ENCODE measurements around the gene TMEM115.
A peak's percentile ranks its signal among the peaks of the same experiment; 100 is the strongest.

Gene TMEM115

DNA sequence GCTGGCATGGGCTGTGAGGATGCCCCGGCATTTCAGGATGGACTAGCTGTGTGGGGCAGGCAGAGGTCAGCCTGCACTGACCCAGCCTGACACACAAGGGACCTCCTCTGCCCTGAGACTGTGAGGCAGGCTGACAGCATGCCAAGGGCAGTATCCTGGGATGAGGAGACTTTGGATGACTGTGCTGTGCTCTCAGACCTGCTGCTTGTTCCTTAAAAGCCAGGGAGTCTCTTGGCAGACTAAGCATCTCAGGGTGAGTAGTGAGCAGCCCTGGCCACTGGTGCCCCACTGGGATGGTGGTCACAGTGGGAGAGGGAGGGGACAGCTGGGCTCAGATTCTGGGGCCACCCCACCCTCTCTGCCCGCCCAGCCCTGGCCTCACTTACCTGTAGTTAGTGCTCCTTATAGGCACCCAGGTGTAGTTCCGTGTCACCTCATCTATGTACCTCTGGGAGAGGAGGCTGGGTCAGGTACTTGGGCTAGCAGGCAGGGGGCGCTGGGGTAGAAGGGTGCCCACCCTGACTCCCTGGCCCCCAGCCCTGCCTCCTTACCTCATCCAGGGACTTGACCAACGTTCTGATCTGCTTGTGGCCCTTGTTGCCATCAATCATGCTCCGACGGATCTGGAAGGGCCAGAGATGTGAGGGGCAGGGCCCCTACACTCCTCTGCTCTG lies 16.1 kb upstream of the TMEM115 start:
- no peak overlapping the region for H3K4me3 ChIP-seq (replicated peaks; ENCODE audit: low read depth, low read length)
- H3K36me3 ChIP-seq (ENCODE audit: control insufficient read depth, insufficient read depth, low read length): no peaks in the 10 kb centered on the region
- no peak for DNase-seq (ENCODE audit: extremely low read depth, insufficient read length)
- peaks cover 4% of the 10 kb centered on the region for H3K27me3 ChIP-seq (replicated peaks; ENCODE audit: control insufficient read depth, insufficient read depth, low read length)
- TF ChIP-seq, protein P1, sequence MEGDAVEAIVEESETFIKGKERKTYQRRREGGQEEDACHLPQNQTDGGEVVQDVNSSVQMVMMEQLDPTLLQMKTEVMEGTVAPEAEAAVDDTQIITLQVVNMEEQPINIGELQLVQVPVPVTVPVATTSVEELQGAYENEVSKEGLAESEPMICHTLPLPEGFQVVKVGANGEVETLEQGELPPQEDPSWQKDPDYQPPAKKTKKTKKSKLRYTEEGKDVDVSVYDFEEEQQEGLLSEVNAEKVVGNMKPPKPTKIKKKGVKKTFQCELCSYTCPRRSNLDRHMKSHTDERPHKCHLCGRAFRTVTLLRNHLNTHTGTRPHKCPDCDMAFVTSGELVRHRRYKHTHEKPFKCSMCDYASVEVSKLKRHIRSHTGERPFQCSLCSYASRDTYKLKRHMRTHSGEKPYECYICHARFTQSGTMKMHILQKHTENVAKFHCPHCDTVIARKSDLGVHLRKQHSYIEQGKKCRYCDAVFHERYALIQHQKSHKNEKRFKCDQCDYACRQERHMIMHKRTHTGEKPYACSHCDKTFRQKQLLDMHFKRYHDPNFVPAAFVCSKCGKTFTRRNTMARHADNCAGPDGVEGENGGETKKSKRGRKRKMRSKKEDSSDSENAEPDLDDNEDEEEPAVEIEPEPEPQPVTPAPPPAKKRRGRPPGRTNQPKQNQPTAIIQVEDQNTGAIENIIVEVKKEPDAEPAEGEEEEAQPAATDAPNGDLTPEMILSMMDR (IDR thresholded peaks at IDR 0.05; ENCODE audit: insufficient read depth, low read length, poor library complexity, severe bottlenecking): peak; percentile 13

DNA sequence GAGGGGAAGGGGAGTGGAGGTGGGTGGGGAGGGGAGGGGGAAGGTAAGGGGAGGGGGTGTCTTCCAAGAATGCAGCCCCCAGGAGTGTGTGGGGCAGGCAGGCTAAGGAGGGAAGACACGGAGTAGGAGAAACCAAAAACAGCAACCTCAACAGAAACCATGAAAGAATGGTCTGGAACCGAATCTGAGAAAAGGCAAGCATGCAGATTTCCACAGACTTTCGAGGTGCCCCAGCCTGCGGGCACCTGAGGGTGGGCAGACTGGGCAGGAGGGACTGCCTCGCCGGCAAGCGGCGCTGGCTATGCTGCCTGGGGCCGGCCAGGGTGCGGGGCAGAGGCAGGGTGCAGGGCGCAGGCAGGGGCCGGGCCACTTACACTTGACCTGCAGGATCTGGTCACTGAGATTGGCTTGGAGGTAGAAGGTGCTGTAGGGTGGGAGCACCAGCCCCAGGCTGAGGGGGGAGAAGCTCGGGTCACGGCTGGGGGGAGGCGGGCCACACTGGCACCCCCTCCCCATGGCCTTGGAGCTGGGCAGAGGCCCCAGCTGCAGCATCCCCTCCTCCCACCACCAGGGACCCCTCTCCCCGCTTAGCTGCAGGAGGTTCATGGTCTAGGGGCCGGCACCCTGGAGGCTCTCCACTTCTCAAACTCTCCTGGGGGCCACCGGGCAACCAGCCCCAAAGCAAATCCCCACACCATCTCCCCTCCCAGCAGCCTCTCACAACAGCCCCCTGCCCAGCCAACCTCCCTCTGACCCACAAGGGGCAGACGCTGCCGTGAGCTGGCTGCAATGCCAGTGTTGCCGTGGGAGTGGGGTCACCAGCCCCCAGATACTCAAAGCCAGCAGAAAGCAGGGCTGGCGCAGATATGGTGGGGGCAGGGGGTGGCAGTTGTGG lies 15.3 kb upstream of the TMEM115 start:
- Histone ChIP-seq H3K36me3 (ENCODE audit: control insufficient read depth, insufficient read depth, low read length) (no peaks in the 10 kb centered on the region), H3K27me3 (replicated peaks; ENCODE audit: control insufficient read depth, insufficient read depth, low read length) (peaks cover 4% of the 10 kb centered on the region), H3K4me3 (replicated peaks; ENCODE audit: low read depth, low read length) (no peak overlapping the region)
- TF ChIP-seq, protein P1 (IDR thresholded peaks at IDR 0.05; ENCODE audit: insufficient read depth, low read length, poor library complexity, severe bottlenecking): no peak
- DNase-seq (ENCODE audit: extremely low read depth, insufficient read length): no peak

DNA sequence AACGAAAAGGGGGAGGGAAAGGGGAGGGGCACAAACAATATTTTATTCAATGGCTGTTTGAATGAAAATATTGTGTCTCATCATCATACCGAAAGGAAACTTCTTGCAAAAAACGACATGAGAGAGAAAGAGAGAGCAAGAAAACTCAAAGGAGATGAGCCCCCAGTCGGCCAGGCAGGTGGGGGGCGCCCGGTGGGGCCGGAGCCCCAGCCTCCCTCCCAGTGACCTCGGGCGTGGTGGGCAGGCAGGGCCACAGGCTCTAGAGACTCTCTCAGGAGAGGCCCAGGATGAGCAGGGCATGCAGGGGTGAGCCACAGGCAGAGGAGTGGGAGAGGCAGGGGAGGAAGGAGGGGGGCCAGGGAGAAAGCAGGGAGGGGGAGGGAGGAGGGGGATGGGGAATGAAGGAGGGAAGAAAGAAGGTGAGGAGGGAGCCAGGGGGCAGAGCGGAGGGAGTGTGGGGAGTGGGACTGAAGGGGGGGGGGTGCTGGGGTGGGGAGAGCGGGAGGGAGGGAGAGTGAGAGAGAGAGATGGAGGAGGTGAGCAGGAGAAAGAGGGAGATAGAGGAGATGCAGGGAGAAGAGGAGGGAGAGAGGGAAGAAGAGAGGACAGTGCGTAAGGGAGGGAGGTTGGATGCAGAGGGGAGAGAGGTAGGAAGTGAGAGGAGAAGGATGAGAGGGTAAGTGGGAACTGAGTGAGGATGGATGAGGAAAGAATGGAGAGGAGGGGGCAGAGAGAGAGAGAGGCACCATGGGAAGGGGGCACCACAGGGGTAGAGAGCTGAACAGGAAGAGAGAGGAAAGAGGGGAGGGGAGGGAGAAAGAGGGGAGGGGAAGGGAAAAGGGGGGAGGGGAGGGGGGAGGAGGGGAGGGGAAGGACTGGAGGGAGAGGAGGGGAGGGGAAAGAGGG lies 14.1 kb upstream of the TMEM115 start:
- Histone ChIP-seq H3K27me3 (replicated peaks; ENCODE audit: control insufficient read depth, insufficient read depth, low read length) (peaks cover 6% of the 10 kb centered on the region), H3K4me3 (replicated peaks; ENCODE audit: low read depth, low read length) (no peak overlapping the region), H3K36me3 (ENCODE audit: control insufficient read depth, insufficient read depth, low read length) (no peaks in the 10 kb centered on the region)
- TF ChIP-seq, protein P1 (IDR thresholded peaks at IDR 0.05; ENCODE audit: insufficient read depth, low read length, poor library complexity, severe bottlenecking): no peak
- no peak for DNase-seq (ENCODE audit: extremely low read depth, insufficient read length)

DNA sequence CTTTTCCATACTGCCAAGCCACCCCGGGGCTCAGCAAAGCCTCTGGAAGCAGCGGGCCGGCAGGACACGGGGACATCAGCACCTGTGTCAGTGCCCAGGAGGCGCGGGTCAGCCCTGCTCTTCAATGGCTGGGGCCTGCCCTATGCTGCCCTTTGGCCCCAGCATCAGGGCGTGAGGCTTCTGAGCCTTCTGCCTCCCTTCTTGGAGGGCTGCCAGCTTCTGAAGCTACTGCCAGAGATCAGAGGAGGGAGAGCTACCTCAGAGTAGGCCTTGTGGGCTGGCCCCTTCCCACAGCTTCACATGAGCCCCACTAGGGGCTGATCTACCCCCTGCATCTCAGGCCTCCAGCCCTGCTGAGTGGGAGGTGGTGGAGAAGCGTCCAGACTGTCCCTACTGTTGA lies 13.0 kb upstream of the TMEM115 start:
- TF ChIP-seq, protein P1 (IDR thresholded peaks at IDR 0.05; ENCODE audit: insufficient read depth, low read length, poor library complexity, severe bottlenecking): no peak

DNA sequence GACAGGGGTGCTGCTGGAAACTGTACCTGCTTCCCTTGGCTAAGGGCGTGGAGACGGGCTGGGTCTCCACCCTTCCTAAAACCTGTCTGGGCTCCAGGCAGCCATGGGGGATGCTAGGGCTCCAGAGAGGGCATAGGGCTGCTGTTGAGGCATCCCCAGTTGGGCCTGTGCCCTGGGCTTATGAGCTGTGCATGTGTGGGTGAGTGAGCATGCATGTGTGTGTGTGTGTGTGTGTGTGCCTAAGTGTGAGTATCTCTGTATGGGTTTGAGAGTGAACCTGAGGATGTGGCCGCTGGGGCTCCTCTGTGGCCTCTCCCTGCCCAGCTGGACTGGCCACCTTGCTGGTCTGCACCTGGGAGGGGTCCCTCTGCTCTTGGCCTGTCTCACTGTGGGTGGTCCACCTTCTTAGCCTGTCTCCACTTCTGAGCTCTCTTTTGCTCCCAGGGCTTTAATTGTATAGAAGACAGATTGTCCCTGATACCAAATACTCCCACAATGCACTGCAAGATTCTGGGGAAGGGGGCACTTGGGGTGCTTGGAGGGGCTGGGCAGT lies 11.9 kb upstream of the TMEM115 start:
- TF ChIP-seq, protein P1 (IDR thresholded peaks at IDR 0.05; ENCODE audit: insufficient read depth, low read length, poor library complexity, severe bottlenecking): no peak
- DNase-seq (ENCODE audit: extremely low read depth, insufficient read length): no peak
- Histone ChIP-seq H3K27me3 (replicated peaks; ENCODE audit: control insufficient read depth, insufficient read depth, low read length) (peaks cover 6% of the 10 kb centered on the region), H3K4me3 (replicated peaks; ENCODE audit: low read depth, low read length) (no peak overlapping the region), H3K36me3 (ENCODE audit: control insufficient read depth, insufficient read depth, low read length) (no peaks in the 10 kb centered on the region)

More for the DNA sequence above, 13.0 kb upstream of the TMEM115 start:
- H3K4me3 ChIP-seq (replicated peaks; ENCODE audit: low read depth, low read length): no peak overlapping the region
- H3K36me3 ChIP-seq (ENCODE audit: control insufficient read depth, insufficient read depth, low read length): no peaks in the 10 kb centered on the region
- DNase-seq (ENCODE audit: extremely low read depth, insufficient read length): no peak
- peaks cover 6% of the 10 kb centered on the region for H3K27me3 ChIP-seq (replicated peaks; ENCODE audit: control insufficient read depth, insufficient read depth, low read length)

Measured in GM06990 (cell line).